GM18520 (cell line): Measurements from ENCODE around the gene TAL2.
"Not testable (repeated sequence)": the region's sequence is repeated elsewhere in the genome, so short reads cannot be mapped to it uniquely, and the experiment has no call there.

Experiments
- ATAC-seq: cut with Tn5 transposase; IDR thresholded peaks from one replicate; pipeline ENCODE4 v1.9.1; 2021; ENCODE audit not compliant: unreplicated experiment

Gene TAL2

DNA sequence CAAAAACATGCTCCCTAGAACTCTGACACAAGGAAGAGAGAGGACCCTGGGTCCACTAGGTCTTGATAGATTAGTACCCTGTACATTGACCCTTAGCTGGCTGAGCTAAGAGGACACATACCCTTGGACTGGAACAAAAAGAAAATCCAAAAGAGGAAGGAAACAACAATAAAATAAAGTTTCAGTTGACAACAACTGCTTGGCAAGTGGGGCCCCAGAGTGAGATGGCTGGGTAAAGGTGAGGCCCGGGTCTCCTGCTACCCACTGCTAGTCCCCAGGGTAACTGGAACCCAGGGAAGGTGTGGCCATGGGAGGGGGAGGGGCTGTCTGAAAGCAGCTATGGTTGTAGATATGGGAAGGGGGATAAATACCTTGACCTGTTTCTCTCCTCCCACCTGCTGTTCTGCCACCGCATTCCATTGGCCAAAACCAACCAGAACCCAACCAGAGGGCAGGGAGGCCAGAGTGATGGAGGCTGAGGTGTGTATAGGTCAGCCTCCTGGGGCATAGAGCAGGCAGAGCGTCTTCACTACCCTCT is 11.7 kb downstream of the TAL2 start:
- no peak for ATAC-seq

DNA sequence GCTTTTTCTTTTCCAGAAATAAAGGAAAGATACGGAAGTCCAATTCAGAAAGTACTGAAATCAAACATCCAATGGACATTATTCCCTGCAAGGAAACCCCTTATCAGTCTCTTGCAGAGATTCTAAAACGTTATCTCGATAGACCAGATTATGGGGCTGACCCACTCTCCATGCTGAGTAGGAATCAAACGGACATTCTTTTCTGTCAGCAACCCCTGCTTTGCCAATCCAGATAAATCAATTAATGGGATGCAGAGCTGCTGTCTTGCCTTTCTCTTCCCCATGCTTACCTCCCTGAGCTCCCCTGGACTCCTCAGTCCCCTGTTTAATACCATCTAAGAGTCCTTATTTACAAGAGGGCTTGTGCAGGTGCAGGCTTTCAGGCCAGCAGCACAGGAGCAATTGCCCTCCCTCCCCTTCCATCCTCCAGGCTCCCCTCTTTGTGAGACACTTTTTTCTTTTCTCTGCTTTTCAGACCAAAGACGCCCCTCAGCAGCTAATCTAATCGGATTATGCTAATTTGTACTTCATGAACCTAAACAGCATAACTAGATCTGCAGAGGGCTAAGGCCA is 14.2 kb downstream of the TAL2 start:
- no peak for ATAC-seq

DNA sequence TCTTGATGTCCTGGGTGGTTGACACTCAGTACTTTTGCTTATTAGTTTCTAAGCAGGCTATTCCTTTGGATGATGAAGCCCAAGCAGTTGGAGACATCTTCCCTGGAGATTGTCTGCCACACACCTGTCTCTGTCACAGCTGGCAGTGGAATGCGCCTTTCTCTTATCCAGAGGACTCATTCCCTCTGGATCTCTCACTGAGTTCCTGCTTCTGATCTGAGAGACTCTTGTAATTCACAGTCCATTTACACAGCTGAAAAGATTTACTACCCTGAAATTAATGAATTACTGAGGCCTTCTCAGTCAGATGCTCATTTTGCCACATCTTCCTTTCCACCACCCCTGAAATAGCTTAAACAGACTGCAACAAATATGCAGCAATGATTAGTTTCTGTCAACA is 15.9 kb downstream of the TAL2 start:
- no peak for ATAC-seq

DNA sequence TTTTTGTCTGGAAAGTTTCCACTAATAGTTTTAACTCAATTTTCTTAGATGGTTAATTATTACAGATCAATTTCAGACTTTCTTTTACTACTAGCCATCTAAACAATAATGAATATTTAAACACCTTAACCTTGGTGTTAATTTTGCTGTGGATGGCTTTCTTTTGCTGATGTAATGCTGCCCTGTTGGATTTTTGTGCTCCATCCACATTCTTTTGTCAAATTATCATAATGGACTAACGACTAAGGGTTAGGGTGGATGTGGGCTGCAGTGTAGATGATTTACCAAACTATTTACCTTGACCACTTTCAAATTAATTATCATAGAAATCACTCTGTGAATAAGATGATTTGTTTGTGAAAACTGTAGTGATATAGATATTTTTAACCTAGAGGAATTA is 16.5 kb downstream of the TAL2 start:
- ATAC-seq: no peak

DNA sequence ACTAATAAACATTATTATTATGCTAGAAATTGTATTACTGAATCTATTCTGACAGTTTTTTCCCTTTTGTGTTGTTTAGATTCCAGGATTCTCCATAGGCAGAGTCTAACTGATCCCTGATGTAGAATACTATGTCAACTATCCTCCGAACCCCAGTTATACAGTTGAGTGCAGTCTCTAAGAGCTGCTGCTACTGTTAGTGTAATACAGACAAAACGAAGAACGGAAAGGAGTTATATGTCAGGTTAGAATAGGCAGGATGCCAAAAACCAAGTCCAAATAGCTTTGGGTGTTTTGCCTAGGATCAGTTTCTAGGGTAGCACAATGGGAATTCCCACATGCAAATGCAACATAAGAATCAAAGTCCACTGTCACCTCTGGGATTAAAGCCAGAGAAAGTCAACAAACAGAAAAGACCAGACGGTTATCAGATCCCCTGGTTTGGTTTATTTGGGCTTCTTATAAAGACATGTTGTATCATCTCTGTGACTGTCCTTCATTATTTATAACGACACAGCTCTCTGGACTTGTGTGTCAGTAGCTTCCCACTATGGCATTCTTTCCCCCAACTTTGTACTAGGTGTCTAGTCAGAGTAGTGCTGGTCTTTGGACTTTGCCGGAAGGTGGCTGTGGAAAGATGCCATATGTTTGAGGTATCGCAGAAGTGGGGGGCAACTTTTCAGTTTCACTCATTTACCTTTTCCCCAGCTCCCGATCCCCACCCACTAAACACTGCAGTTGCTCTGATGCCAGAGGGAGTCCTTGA is 17.2 kb downstream of the TAL2 start:
- no peak for ATAC-seq

DNA sequence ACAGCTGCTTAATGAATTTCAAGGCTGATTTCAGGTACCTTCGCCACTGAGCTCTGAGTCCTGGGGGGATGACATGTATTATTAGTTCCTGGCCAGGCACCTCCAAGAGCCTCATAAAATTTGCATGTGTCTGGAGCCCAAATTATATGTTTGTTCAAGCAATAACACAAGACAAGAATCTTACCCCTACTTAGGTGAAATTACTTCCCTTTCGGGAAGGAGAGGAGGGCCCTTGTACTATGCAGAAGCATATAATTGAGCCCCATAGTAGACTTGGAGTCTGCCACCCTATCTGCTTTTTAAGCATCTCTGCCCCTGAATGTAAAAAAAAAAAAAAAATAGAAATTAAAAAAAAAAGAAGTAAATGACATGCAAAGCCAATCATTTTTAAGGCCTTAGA is 19.1 kb downstream of the TAL2 start:
- no peak for ATAC-seq

DNA sequence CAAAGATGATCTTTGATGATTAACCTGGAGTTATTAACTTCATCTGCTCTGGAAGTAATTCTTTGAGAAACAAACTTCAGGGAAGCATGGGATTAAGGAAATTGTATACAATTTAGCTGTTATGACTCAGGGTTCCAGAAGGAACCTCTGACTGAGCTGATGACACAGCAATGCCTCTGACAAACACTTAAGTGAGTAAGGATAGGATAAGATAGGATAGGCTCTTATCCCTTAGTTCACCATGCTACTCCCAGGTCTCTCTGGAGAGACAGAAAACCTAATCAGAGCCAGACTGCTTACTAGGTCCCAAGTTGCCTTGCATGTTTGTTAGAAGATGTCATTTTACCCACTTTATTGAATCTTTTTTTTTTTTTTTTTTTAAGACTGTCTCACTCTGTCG is 19.5 kb downstream of the TAL2 start:
- no peak for ATAC-seq

DNA sequence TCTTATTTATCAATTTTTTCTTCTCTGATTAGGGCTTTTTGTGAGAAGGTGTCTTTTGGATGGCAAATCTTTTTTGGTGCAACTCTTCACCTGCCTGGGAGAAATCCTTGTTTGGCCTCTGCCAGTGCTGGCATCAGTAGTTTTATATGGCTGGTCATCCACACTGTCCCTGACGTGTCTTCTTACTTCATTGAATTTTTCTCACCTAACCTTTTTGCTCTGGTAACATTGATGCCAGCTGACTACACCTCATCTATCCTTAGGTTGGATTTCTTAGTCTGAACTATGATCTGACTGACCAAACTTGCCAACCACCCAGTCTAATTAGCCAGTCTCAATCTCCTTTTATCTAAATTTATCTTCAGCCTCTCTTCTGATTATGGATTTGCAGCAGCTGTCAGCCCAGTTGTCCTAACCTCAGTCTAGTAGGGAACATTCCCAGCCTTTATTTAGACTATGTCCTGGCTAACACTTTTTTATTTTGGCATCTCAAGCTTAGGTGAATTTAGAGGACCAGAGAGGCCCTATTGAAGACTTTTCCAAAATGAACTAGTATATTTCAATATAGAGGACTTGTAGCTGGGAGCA is 21.5 kb downstream of the TAL2 start:
- no peak for ATAC-seq

DNA sequence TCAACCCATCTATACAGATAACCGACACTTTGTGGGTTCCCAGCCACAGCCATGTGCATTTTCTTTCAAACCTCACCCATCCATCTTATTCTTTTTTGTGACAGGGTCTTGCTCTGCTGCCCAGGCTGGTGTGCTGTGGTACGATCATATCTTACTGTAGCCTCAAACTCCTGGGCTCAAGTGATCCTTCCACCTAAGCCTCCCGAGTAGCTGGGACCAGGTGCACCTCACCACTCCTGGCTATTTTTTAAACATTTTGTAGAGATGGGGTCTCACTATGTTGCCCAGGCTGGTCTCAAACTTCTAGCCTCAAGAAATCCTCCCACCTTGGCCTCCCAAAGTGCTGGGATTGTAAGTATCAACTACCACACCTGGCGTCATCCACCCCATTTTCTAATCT is 24.7 kb downstream of the TAL2 start:
- ATAC-seq: no peak

DNA sequence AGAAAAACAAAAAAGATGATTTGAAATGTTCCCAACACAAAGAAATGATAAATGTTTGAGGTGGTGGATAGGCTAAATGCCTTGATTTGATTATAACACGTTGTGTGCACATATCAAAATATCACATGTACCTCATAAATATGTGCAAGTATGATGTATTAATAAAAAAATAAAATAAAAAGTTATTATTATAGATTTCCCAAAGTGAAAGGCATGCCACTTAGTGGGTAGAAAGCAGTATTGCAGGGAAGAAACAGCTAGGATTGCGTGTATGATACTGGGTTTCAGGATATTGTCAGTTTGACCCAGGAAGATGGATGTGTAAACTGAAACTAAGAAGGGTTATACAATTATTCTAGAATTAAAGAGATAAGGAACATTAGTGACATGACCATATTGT is 28.5 kb downstream of the TAL2 start:
- no peak for ATAC-seq

DNA sequence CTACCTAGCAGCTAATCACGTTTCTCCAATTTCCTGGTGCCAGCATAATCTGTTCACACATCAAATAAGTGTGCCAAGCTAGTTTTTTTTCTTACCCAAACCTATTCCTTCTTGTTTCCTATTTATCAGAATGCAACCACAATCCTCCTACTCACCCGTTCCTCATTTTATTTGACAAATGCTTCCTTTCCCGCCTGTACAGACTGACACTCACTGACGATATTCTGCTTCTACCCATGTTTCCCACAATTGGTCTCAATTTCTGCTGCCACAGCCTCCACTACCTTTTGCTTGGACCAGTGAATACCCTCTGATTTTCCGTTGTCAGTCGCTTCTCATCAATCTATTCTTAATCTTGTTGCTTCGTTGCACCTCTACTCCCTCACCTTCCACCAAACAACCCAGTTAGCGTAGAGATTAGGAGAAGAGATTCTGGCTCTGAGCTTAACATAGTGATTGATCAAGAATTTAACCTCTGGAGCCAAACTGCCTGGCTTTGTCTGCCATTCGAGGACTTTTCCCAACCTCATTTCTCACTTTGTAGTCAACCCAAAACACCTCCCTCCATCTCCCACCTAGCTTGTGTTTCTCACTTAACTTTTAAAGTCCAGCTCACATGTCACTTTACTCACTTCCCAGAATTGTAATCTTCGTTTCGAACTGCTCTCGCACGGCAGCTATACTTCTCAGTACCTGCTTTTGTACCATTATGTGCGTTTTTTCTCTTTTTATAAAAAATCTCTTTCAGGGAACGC is 31.4 kb downstream of the TAL2 start:
- peak; percentile 6 for ATAC-seq

DNA sequence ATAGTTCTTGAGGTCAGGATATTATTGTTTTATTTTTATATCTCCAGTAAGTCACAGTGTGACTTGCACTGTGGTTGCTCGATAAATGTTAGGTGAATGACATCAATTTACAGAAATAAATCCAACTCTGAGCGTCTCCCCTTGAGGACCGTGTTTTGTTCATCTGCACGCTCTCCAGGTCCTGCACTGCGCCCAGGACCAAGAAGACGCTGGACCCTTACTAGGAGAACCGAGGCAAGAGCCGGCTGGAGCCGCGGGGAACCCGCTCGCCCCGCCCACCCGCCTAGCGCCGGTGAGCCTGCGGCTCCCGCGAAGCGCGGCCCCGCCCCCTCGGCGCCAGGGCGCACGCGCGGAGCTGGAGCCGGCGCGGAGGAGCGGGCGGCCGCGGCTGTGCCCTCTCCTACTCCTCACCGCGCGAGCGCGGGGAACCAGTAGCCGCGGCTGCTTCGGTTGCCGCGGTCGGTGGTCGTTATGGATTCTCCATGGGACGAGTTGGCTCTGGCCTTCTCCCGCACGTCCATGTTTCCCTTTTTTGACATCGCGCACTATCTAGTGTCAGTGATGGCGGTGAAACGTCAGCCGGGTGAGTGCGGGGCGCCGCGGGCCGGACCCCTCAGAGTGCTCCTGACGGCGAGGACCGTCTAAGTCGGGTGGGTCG is 32.1 kb downstream of the TAL2 start, which contains the start of gene TMEM38B:
TMEM38B (plus strand) TSS at position 352 of the 658 bp plus-strand sequence; CDS start at position 472, 120 bp downstream.
- peak; percentile 67 for ATAC-seq

DNA sequence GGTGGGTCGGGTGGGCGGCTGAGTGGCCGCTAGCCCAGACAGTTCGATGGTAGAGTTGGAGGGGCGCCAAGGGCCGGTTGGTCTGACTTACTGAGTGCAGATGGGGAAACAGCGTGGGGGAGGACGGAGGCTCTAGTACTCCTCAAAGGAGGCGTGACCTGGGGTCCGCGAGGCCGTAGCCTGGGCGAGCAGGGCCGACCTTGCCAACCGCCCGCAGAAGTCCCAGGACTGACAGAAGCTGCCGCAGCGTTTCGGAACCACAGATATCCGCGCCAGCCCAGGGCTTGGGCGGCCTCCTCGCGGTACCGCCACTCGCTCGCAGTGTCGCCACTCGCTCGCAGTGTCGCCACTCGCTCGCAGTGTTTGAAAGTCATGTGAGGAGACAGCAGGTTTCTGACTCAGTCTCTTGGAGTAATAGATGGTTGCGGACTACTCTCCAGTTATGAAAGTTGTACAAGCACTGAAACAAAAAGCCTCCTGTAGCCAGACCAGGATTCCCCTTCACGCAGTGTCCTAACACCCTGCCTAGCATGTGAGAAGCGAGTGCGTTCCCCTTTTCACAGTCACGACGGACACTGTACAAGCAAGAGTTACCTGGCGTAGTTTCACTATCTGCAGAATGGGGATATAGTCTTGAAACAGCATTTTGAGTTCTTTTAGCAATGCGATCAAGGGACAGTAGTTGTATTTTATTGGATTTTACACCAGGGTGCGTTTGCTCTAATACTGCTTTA is 32.8 kb downstream of the TAL2 start:
- peak; percentile 56 for ATAC-seq

DNA sequence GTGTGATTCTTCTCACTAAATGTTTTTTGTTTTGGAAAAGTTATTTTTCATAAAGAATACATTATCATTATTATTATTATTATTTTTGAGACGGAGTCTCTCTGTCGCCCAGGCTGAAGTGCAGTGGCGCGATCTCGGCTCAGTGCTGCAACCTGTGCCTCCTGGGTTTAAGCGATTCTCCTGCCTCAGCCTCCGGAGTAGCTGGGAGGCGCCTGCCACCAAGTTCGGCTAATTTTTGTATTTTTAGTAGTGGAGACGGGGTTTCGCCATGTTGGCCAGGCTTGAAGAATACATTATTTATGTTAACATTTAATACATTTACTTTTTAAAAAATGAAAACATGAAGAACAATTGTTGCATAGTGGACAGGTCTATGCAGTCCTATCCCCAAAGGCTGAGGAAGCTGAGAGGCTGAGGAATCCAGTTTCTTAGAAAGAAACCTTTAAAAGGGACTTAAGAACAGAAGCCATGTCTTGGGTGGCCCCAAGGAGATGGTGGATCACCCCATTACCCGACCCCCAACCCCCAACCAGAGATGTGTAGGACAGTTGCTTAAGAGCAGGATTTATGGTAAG is 34.0 kb downstream of the TAL2 start:
- no peak for ATAC-seq

DNA sequence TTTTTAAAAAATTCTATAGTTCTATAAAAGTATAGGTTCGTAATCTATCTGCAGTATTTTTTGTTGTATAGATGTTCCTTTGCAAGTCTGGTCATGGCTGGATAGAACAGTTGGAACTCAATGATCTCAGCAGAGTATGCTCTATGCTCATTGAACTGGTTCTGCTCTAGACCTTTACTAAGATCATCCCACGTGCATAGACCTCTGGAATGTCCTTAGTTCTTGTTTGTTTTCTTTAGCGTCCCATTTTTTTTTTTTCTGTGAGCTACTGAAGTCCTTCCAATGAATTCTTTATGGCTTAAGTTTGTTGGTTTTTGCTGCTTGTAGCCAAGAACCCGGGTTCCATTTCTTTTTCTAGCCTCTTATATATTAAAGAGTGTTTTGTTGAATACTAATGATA is 35.6 kb downstream of the TAL2 start:
- ATAC-seq: no peak

DNA sequence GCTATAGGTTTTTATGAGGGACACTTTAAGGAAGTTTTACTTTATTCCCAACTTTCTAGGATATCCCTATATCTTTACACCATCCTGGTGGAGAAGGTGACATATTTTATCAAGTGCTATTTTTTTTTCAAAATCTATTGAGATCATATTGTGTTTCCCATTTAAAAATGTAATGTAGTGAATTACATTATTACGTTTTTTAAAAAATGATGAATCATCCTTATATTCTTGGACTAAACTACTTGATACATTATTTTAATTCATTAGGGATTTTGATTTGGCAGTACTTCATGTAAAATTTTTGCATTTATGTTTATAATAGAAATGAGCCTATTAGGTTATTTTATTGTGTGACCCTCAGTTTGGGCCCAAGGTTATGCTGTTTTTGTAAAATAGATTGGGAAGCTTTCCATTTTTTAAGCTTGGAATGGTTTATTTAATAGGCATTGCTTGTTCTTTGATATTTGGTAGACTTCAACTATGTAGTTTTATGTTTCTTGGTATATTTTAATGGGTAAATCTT is 36.2 kb downstream of the TAL2 start:
- no peak for ATAC-seq

DNA sequence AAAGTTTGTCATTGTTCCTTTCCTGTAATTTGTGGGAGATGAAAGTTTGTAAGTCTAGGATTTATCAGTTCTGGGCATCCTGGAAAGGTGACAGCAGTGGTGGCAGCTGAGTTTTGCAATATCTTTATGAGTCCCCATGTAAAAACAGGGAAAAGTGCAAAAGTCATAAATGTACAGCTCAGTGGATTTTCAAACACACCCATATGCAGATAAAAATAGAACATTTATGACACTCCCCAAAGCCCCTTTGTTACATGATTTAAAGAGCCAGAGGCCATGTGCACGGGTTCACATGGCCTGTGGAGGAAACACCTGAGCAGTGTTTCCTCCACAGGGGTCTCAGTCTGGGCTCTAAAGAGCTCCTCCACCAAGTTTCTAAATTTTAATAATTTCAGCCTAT is 38.4 kb downstream of the TAL2 start:
- ATAC-seq: no peak

DNA sequence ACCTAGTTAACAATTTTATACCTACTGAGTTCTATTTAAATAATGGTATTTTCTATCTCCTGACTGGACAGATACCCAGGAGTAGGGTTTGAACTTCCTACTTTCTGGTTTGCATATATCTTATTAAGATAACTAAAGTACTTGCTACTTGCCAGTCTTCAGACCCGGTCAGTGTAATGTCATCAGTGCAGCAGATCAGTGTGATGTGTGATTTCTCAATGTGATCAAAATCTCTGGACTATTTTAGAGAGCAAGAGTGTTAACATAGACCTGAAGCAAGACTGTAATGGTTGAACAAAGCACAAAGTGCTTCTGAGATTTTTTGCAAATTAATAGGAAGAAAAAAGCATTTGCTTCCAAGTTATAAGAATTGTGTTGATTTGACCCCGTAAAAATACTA is 38.9 kb downstream of the TAL2 start:
- no peak for ATAC-seq

DNA sequence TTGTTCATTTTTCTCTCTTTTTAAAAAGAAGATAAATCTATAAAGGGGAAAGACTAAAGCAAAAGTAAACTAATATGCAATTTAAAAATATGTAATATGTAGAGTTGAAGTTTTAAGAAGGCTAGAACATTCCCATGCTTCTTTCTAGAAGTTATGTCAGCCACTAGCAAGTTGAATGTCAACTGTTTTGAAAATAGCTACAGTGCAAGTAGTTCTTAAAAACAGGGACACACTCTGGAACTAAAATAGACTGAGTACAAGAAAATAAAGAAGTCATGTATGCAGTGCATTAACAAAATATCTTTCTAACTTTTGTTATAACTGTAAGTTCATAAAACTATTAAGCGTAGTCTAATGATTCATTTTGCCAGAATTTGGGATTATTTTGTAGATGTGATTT is 40.0 kb downstream of the TAL2 start:
- no peak for ATAC-seq

DNA sequence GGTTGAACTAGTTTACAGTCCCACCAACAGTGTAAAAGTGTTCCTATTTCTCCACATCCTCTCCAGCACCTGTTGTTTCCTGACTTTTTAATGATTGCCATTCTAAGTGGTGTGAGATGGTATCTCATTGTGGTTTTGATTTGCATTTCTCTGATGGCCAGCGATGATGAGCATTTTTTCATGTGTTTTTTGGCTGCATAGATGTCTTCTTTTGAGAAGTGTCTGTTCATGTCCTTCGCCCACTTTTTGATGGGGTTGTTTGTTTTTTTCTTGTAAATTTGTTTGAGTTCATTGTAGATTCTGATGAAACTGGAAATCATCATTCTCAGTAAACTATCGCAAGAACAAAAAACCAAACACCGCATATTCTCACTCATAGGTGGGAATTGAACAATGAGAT is 41.4 kb downstream of the TAL2 start:
- not testable (repeated sequence) for ATAC-seq
